Cardiac muscle cell (in vitro differentiated cells and primary cell): ENCODE results near the gene ARHGAP15. TPM values are rescaled to one million over a fixed set of nuclear protein-coding genes. Genes with fewer than 3 reads are reported as not detected.

Source experiments
- DNase-seq, 2 donors: peaks; one replicate each; pipeline versions ENCODE4 v3.0.0 to v3.0.0-alpha.2; 2010 to 2017; ENCODE audit warnings: low read depth in 1 of 2, low spot score in 1 of 2
- H3K27ac ChIP-seq: fragments of 200-600 bp; sonication (generic); 2 replicates; pipeline ENCODE4 v1.5.1; 2016
- H3K27me3 ChIP-seq: fragments of 200-600 bp; sonication (generic); 2 replicates; pipeline ENCODE4 v1.6.0; 2016; ENCODE audit warnings: control low read depth
- H3K36me3 ChIP-seq: fragments of 200-600 bp; sonication (generic); 2 replicates; pipeline ENCODE4 v1.5.1; 2016; ENCODE audit warnings: control low read depth
- H3K4me1 ChIP-seq: fragments of 200-600 bp; sonication (generic); 2 replicates; pipeline ENCODE4 v1.8.1; 2017; ENCODE audit warnings: low read depth, mild to moderate bottlenecking, mixed run types
- H3K4me3 ChIP-seq: fragments of 200-600 bp; sonication (generic); 2 replicates; pipeline ENCODE4 v1.5.1; 2016; ENCODE audit warnings: mild to moderate bottlenecking
- H3K9me3 ChIP-seq: fragments of 200-600 bp; sonication (generic); 2 replicates; pipeline ENCODE4 v1.5.1; 2017; ENCODE audit warnings: low read depth, mild to moderate bottlenecking, control low read depth
- CTCF ChIP-seq: IDR thresholded peaks from 2 replicates; pipeline ENCODE4 v1.5.1; 2012; ENCODE audit warnings: low read depth, mild to moderate bottlenecking, low read length
- polyA plus RNA-seq: library from polyadenylated mRNA; unstranded; fragments of >200 nt; fragmentation: Nextera tagmentation; extraction: Ambion mirVana; gene quantifications from 2 replicates; pipeline ENCODE4 v1.2.1, GENCODE V29; 2016
- total RNA-seq: library from RNA; depleted of rRNA; stranded (reverse); fragments of >200 nt; gene quantifications from 2 replicates; pipeline ENCODE4 v1.2.3, GENCODE V29; 2016

The ARHGAP15 gene
- total and polyA plus RNA-seq, 2 experiments from 2014 or later, result not detected

- Histone ChIP-seq H3K4me1 (no peaks in the 10 kb centered on the region), H3K9me3 (no peaks in the 10 kb centered on the region), H3K4me3 (no peak overlapping the region), H3K36me3 (no peaks in the 10 kb centered on the region), H3K27me3 (no peaks in the 10 kb centered on the region), H3K27ac (no peak overlapping the region)
- DNase-seq, result no peak
- TF ChIP-seq CTCF, result no peak
These were observed 639.8 kb downstream of the ARHGAP15 start for GRCh38 chr2:143768991-143769390.

- Histone ChIP-seq H3K36me3 (no peaks in the 10 kb centered on the region), H3K4me3 (no peak overlapping the region), H3K27me3 (no peaks in the 10 kb centered on the region), H3K9me3 (no peaks in the 10 kb centered on the region), H3K4me1 (no peaks in the 10 kb centered on the region), H3K27ac (no peak overlapping the region)
- no peak for TF ChIP-seq CTCF
- DNase-seq, result no peak
These were observed 642.7 kb downstream of the ARHGAP15 start for GRCh38 chr2:143771939-143772338.

GRCh38 chr2:143776526-143777297 is 647.5 kb downstream of the ARHGAP15 start:
- Histone ChIP-seq H3K27ac (no peak overlapping the region), H3K36me3 (no peaks in the 10 kb centered on the region), H3K4me3 (no peak overlapping the region), H3K27me3 (no peaks in the 10 kb centered on the region), H3K9me3 (no peaks in the 10 kb centered on the region), H3K4me1 (no peaks in the 10 kb centered on the region)
- DNase-seq, result no peak
- TF ChIP-seq CTCF, result no peak

GRCh38 chr2:143779021-143779420 is 649.8 kb downstream of the ARHGAP15 start:
- no peak for TF ChIP-seq CTCF
- Histone ChIP-seq H3K27ac (no peak overlapping the region), H3K27me3 (no peaks in the 10 kb centered on the region), H3K36me3 (no peaks in the 10 kb centered on the region), H3K4me1 (no peaks in the 10 kb centered on the region), H3K4me3 (no peak overlapping the region), H3K9me3 (no peaks in the 10 kb centered on the region)
- no peak for DNase-seq

- no peak for TF ChIP-seq CTCF
- no peaks in the 10 kb centered on the region for H3K27me3 ChIP-seq
These were observed 657.0 kb downstream of the ARHGAP15 start for GRCh38 chr2:143786026-143786765.

More at GRCh38 chr2:143786026-143786765, 657.0 kb downstream of the ARHGAP15 start:
- H3K4me1 ChIP-seq, result no peaks in the 10 kb centered on the region
- H3K4me3 ChIP-seq, result no peak overlapping the region
- H3K36me3 ChIP-seq, result no peaks in the 10 kb centered on the region
- no peak overlapping the region for H3K27ac ChIP-seq
- H3K9me3 ChIP-seq, result no peaks in the 10 kb centered on the region
- no peak for DNase-seq
